HepG2 (cell line): Measurements from ENCODE around the gene DDX39B. TPM values are rescaled to one million over a fixed set of nuclear protein-coding genes. Genes with fewer than 3 reads are reported as not detected.

Experiments
- AKAP8 ChIP-seq: sonication (generic); formaldehyde crosslinking; IDR thresholded peaks from 2 replicates; pipeline ENCODE4 v1.5.1; 2020; ENCODE audit warnings: mild to moderate bottlenecking, missing genetic modification reagents
- HMGXB4 ChIP-seq, 2 experiments: sonication (generic) in 1 of 2; formaldehyde crosslinking in 1 of 2; IDR thresholded peaks; 2 replicates each; pipeline versions ENCODE4 v1.4.0 to v1.6.1; 2018 to 2020; ENCODE audit warnings: missing genetic modification reagents in 2 of 2, borderline replicate concordance in 1 of 2, low read depth in 1 of 2, mild to moderate bottlenecking in 1 of 2, missing biosample characterization in 1 of 2
- HNRNPK ChIP-seq: fragments of 200-400 bp; formaldehyde crosslinking; IDR thresholded peaks from 2 replicates; pipeline ENCODE4 v1.6.1; 2018; ENCODE audit warnings: low read length, low read depth, moderate library complexity, mild to moderate bottlenecking; ENCODE audit not compliant: poor library complexity, severe bottlenecking
- MAZ ChIP-seq, 2 experiments: sonication (generic) in 1 of 2; formaldehyde crosslinking in 1 of 2; IDR thresholded peaks; 2 replicates each; pipeline versions ENCODE4 v1.5.0 to v1.6.1; 2012 to 2020; ENCODE audit warnings: low read depth in 2 of 2, mild to moderate bottlenecking in 2 of 2, borderline replicate concordance in 1 of 2, improper control_type of control experiment in 1 of 2, low read length in 1 of 2, missing genetic modification reagents in 1 of 2, moderate library complexity in 1 of 2
- MBD4 ChIP-seq: IDR thresholded peaks from 2 replicates; pipeline ENCODE4 v1.6.1; 2012; ENCODE audit warnings: low read length, inconsistent platforms, borderline replicate concordance
- MED1 ChIP-seq: sonication (generic); formaldehyde crosslinking; IDR thresholded peaks from 2 replicates; pipeline ENCODE4 v1.4.0; 2020; ENCODE audit warnings: missing genetic modification reagents
- NFKB2 ChIP-seq: sonication (generic); formaldehyde crosslinking; IDR thresholded peaks from 2 replicates; pipeline ENCODE4 v1.4.0; 2020; ENCODE audit warnings: missing genetic modification reagents, borderline replicate concordance
- PCBP1 ChIP-seq: fragments of 200-400 bp; formaldehyde crosslinking; IDR thresholded peaks from 2 replicates; pipeline ENCODE4 v1.6.1; 2017; ENCODE audit warnings: mild to moderate bottlenecking, low read depth, low read length, borderline replicate concordance
- SALL1 ChIP-seq: sonication (generic); formaldehyde crosslinking; IDR thresholded peaks from 2 replicates; pipeline ENCODE4 v1.8.0; 2022; ENCODE audit warnings: mild to moderate bottlenecking, missing genetic modification reagents
- SPEN ChIP-seq: sonication (generic); formaldehyde crosslinking; IDR thresholded peaks from 2 replicates; pipeline ENCODE4 v1.5.1; 2020; ENCODE audit warnings: low read depth, mild to moderate bottlenecking, missing genetic modification reagents
- TAF1 ChIP-seq: sonication (generic); formaldehyde crosslinking; IDR thresholded peaks from 2 replicates; pipeline ENCODE4 v1.4.0; 2020; ENCODE audit warnings: missing genetic modification reagents
- TGIF2 ChIP-seq: IDR thresholded peaks from 2 replicates; pipeline ENCODE4 v1.6.1; 2016; ENCODE audit warnings: control low read depth, missing compliant biosample characterization
- THAP7 ChIP-seq: sonication (generic); formaldehyde crosslinking; IDR thresholded peaks from 2 replicates; pipeline ENCODE4 v1.8.1; 2023; ENCODE audit warnings: mild to moderate bottlenecking, missing genetic modification reagents
- ZC3H13 ChIP-seq: sonication (generic); formaldehyde crosslinking; IDR thresholded peaks from 2 replicates; pipeline ENCODE4 v1.8.1; 2023; ENCODE audit warnings: mild to moderate bottlenecking, missing genetic modification reagents, moderate library complexity
- ZNF138 ChIP-seq: sonication (generic); formaldehyde crosslinking; IDR thresholded peaks from 2 replicates; pipeline ENCODE4 v1.5.0; 2020; ENCODE audit warnings: mild to moderate bottlenecking, low read depth, missing genetic modification reagents
- ZNF275 ChIP-seq: sonication (generic); formaldehyde crosslinking; IDR thresholded peaks from 2 replicates; pipeline ENCODE4 v1.8.0; 2022; ENCODE audit warnings: missing genetic modification reagents, mild to moderate bottlenecking, inconsistent platforms, borderline replicate concordance
- ZNF614 ChIP-seq: IDR thresholded peaks from 2 replicates; pipeline ENCODE4 v1.6.1; 2018; ENCODE audit warnings: missing biosample characterization, missing genetic modification reagents, inconsistent platforms, borderline replicate concordance
- ZNF687 ChIP-seq: sonication (generic); formaldehyde crosslinking; IDR thresholded peaks from 2 replicates; pipeline ENCODE4 v1.5.1; 2020; ENCODE audit warnings: mild to moderate bottlenecking, missing genetic modification reagents, moderate library complexity
- ZNF724P ChIP-seq: sonication (generic); formaldehyde crosslinking; IDR thresholded peaks from 2 replicates; pipeline ENCODE4 v1.8.0; 2022; ENCODE audit warnings: missing genetic modification reagents, borderline replicate concordance
- ZNF83 ChIP-seq: sonication (generic); formaldehyde crosslinking; IDR thresholded peaks from 2 replicates; pipeline ENCODE4 v1.4.0; 2020; ENCODE audit warnings: missing genetic modification reagents, mild to moderate bottlenecking, borderline replicate concordance
- polyA plus RNA-seq, 8 experiments: library from polyadenylated mRNA; depleted of rRNA in 3 of 8; stranded (reverse) in 7 of 8; unstranded in 1 of 8; fragments of >200 nt; fragmentation: Illumina TruSeq in 4 of 8; extraction: Trizol in 4 of 8; gene quantifications; 2 replicates each; pipeline versions ENCODE4 v1.2.1 to v1.2.3, GENCODE V29; 2011 to 2016; ENCODE audit warnings: low read depth in 4 of 8, missing spikeins in 1 of 8, mixed read lengths in 1 of 8; ENCODE audit not compliant: insufficient read depth in 1 of 8
- total RNA-seq, 5 experiments: library from RNA; depleted of rRNA; stranded (reverse); fragments of >200 nt; fragmentation: Illumina TruSeq; extraction: Trizol; gene quantifications; 2 replicates each; pipeline ENCODE4 v1.2.3, GENCODE V29; 2016; ENCODE audit warnings: low read depth in 1 of 5

DDX39B gene
- total and polyA plus RNA-seq, 2 of the 13 experiments (the other 11 are each of a cell fraction or from before 2014, with no cell fraction given) = 570 to 678 TPM

GRCh38 chr6:31528821-31529328 is 12.9 kb downstream of the DDX39B start, which contains the start of gene MCCD1 (continued):
- TF ChIP-seq ZNF687 (CRISPR knock-in tag) (0 out of 2 replicates have a peak, but pooled peaks have one; percentile 12), HMGXB4 (CRISPR knock-in tag; IDR thresholded peaks at IDR 0.05; ENCODE audit: borderline replicate concordance in 1 of 2, low read depth in 1 of 2) (peak in 1 of 2 experiments; percentile 15; a peak in 1 of 4 replicates), PCBP1 (0 out of 2 replicates have a peak, but pooled peaks have one; percentile 63), ZNF614 (CRISPR knock-in tag) (no peak), SALL1 (CRISPR knock-in tag) (peak; percentile 31), MBD4 (peak; percentile 83; the same call in 1 of the 2 replicates), NFKB2 (CRISPR knock-in tag) (peak; percentile 54; the same call in 1 of the 2 replicates), TGIF2 (CRISPR knock-in tag) (no peak), MED1 (CRISPR knock-in tag) (peak; percentile 12; the same call in 1 of the 2 replicates), ZNF275 (CRISPR knock-in tag) (0 out of 2 replicates have a peak, but pooled peaks have one; percentile 3), AKAP8 (CRISPR knock-in tag) (peak; percentile 88; the same call in 1 of the 2 replicates), ZNF138 (CRISPR knock-in tag) (no peak), ZNF83 (CRISPR knock-in tag) (0 out of 2 replicates have a peak, but pooled peaks have one; percentile 36), ZC3H13 (peak; percentile 68; the same call in 1 of the 2 replicates), SPEN (CRISPR knock-in tag) (peak; percentile 16; the same call in 1 of the 2 replicates), TAF1 (CRISPR knock-in tag) (0 out of 2 replicates have a peak, but pooled peaks have one; percentile 21), MAZ (IDR thresholded peaks at IDR 0.05; ENCODE audit: borderline replicate concordance, low read depth, low read length) (0 out of 2 replicates have a peak, but pooled peaks have one; percentile 10), MAZ (CRISPR knock-in tag; IDR thresholded peaks at IDR 0.05; ENCODE audit: low read depth) (no peak), ZNF724P (CRISPR knock-in tag) (no peak), HNRNPK (peak; percentile 71), THAP7 (CRISPR knock-in tag) (no peak)
